ENCODE measurements around the gene MCF2L2.
A peak's percentile ranks its signal among the peaks of the same experiment; 100 is the strongest.
"Not testable (repeated sequence)": the region's sequence is repeated elsewhere in the genome, so short reads cannot be mapped to it uniquely, and the experiment has no call there.

MCF2L2 gene

DNA sequence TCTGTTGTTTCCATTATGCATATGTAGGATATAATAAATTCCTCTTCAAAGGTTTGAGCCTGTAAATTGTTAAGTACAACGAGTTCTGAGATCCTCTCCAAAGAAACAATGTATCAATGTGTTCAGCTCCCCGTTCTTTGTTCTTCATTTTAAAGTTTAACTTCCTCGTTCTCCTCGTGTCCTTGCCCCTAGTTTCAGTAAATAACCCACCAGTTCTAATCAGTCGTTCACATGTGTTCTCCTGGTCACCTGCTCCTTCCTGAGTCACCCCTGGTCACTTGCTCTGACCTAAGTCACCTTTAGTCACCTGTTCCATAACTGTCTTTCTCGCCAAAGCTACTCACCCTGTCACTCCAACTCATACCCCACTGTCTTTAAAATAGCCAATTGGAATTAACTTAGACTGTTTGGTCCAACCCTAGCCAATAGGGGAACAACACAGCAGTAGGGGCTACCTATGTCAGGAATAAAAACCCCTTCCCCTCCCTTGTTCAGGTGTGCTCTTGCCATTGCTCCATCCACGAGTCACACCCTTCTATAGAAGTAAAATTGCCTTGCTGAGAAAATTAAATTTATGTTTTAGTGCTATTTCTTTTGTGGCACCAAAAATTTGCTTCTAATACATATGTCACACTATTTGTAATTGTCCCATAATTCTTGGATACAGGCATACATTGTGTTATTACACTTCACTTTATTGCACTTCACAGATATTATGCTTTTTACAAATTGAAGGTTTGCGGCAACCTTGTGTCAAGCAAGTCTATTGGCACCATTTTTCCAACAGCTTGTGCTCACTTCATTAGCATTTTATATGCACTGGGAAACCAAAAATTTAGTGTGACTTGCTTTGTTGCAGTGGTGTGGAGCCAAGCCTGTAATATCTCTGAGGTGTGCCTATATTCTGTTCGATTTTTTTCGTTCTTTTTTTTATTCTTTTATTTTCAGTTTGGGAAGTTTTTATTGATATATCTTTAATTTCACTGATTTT is 15.3 kb upstream of the MCF2L2 start:
- no peak for DNase-seq

DNA sequence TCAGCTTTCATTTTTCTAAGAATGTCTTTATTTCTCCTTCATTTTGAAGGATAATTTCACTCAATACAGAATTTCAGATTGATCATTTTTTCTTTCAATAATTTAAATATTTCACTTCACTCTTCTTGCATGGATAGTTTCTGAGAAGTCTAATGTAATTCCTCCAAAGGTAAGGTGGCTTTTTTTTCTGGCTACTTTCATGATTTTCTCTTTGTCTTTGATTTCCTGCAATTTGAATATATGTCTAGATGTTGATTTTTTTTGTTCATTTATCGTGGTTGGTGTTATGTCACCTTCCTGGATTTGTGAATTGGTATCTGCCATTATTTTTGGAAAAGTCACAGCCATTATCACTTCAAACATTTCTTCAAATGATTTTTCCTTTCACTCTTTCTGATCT is 14.6 kb upstream of the MCF2L2 start:
- no peak for DNase-seq

DNA sequence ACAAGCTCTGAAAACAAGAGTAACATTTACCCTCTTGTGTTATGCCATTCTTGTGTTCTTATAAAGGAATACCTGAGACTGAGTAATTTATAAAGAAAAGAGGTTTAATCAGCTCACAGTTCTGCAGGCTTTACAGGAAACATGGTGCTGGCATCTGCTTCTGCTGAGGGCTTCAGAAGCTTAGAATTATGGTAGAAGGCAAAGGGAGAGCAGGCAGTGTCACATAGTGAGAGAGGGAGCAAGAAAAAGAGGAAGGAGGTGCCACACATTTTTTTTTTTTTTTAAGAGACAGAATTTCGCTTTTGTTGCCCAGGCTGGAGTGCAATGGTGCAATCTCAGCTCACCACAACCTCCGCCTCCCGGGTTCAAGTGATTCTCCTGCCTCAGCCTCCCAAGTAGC is 12.1 kb upstream of the MCF2L2 start:
- not testable (repeated sequence) for DNase-seq

DNA sequence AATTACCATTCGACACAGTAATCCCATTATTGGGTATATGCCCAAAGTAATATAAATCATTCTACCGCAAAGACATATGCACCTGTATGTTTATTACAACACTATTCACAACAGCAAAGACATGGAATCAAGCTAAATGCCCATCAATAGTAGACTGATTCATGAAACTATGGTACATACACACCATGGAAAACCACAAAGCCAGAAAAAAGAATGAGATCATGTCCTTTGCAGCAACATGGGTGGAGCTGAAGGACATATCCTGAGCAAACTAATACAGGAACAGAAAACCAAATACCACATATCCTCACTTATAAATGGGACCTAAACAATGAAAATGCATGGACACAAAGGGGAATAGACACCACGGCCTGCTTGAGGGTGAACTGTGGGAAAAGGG is 11.1 kb upstream of the MCF2L2 start:
- no peak for DNase-seq

DNA sequence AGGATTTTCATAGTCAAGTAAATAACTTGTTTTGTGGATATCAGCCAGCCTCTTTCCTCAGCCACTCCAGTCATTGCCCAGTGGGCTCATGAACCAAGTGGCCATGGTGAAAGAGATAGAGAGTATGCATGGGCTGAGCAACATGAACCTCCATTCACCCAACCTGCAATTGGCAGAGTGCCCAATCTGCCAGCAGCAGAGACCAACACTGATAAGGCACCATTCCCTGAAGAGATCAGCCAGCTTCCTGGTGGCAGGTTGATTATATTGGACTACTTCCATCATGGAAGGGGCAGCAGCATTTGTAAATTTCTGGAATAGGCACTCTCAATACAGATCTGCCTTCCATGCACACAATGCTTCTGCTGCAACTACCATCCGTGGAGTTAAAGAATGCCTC is 10.3 kb upstream of the MCF2L2 start:
- no peak for DNase-seq

DNA sequence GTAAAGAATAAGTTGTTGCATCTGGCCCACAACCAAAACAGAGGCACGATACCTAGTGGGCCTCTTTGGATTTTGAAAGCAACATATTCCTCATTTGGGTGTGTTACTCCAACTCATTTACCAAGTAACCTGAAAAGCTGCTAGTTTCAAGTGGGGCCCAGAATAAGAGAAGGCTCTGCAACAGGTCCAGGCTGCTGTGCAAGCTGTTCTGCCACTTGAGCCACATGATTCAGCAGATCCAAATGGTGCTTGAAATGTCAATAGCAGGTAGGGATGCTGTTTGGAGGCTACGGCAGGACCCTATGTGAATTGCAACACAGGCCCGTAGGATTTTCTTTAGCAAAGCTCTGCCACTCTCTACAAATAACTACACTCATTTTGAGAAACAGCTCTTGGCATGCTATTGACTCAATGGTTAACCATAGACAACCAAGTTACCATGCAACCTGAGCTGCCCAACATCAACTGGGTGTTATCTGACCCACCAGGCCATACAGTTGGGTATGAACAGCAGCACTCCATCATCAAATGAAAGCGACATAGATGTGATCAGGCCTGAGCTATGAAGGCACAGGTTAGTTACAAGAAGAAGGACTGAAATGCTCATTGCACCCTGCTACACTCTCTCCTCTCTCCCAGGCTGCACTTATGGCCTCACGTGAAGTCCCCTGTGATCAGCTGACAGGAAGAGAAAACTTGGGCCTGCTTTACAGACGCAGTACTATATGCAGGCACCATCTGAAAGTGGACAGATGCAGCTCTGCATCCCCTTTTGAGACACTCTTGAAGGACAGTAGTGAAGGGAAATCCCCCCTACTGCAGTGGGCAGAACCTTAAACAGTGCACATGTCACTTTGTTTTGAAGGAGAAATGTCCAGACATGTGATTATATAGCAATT is 9.5 kb upstream of the MCF2L2 start:
- no peak for DNase-seq

DNA sequence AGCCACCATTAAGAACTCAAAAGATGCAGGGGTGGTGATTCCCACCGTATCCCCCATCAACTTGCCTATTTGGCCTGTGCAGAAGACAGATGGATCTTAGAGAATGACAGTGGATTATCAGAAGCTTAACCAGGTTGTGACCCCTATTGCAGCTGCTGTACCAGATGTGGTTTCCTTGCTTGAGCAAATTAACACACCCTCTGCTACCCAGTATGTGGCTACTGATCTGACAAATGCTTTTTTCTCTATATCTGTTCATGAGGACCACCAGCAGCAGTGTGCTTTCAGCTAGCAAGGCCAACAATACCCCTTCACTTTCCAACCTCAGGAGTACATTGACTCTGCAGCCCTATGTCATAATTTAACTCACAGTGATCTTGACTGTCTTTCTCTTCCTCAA is 8.6 kb upstream of the MCF2L2 start:
- DNase-seq: no peak

DNA sequence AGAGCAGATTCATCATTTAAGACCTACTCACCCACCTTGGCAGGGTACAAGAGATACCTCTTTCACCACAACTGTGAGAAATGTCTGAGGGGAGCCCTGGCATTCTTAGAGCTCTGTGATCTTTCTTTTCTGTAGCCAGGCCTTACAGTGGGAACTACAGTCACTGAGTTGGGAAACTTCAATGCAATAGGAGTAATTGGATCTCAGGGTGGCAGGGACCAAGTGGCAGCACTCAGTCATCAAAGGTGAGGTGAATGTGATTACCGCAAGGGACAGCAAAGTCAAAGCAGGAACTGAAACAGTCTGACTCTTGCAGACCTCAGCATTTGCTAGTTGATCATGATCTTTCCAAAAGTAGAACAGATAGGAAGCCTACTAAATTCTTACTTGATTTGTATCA is 7.2 kb upstream of the MCF2L2 start:
- DNase-seq: no peak

DNA sequence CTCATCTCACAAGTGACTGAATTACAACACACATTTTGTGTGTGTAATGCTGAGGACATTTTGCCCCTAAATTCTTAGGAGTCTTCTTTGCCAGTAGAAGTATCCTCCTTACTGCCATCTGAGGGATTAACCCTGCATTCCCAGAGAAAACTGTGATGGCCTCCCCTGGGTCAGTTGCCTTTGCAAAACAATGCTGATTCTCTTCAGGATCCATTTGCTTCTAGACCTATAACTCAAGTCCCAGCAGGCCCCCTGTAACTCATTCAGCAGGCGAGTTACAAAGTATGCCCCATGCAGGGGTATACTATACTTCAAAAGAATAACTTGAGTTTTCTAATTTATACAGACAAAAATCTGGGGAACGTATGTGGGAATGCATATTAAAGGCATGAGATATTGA is 6.6 kb upstream of the MCF2L2 start:
- DNase-seq: no peak

DNA sequence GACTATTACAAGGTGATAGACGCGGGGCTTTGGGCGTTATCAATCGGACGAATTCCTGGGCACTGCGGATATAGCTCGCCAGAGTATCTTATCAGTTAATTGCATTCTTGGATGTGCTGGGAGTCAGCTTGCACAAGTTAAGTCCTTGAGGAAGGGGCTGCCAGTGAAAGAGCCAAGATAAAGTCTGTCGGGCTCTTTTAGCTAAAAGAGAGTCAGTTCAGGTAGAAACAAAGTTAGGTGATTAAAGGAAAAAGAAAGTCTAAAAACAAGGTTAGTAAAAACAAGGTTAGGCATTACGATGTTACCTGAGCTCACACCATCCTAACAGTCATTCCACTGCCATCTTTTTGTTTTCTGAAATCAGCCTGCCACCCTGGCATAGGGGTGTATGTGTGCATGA is 6.1 kb upstream of the MCF2L2 start:
- no peak for DNase-seq

DNA sequence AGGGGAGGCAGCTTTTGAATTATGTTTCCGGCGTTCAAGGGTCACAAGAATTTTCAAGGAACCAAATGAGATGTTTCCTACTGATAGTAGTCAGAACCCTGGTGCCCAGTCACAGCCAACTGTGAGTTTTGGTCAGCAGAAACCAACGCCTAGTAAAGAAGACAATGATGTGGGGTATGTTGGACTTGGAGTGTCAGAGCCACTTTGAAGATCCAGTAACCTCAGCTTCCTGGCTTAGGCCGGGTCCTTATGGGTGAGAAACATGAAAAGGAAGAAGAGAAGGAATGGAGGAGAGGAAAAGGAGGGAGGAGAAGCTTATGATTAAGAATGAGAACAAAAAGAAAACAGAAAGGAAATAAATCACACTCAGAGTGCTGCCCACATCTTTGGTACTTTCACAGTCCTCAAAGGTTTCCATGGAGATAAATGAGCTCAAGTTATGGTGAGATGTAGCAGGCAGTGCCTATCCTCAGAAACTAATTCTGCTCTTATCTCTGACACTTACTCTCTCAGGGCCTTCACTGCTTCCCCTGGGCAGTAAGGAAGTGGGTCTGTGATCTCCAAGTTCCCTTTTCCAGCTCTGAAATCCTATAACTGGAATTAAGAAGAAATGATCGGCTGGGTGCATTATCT is 2.0 kb upstream of the MCF2L2 start:
- no peak for DNase-seq

DNA sequence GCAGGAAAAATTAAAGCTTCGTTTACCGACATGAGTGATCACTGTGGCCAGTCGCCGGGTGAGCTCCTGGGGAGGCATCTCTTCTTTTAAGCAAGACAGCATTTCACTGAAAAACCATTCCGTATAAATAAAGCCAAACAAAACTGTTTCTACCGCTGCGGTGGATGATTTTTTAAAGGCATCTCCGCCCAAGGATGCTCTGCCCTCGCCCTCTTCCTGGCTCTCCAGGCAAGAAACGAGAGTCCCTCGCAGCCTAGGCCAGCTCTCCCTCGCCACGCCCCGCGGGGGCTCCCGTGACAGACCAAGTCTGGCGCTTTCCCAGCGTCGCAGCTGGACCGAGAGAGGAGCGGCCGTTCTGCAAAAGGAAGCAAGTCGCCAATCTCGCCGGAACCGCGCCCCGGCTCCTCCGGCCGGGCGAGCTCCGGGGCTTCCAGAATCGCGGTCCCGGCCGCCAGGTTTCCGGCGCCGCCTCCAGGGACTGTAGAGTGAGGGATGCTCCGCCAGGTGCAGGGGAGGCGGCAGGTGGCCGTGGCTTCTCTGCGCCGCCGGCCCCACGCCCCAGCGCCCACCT is 458 bp downstream of the MCF2L2 start:
- peak; percentile 33 for DNase-seq

DNA sequence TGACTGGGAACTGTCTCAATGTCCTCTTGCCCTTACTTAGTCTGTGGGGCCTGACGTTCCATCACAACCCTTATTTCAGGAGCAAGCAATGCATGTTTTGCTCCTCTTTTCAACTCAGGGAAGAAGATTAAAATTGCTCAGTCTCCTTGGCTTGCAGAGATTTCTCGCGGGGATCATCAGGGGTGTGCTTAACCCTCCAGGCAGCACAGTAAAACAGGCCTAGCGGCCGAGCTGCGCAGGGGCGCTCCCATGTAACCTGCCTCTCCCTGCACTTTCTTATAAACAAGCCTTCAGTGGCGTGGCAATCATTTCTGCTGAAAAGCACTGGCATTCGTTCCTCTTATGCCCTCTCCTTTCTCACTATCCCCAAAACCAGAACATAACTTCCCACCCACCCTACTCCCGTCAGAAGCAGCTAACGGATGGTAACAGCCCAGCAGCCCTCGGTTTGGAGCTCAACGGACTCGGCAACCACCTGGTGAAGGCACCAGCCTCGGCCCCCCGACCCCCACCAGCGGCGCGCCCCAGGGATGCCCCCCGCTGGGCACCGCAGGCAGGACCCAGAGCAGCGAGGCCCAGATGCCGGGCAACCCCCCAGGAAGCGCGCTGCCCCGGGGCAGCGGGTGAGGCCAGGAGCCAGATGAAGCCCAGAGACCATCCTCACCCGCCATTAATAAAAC is 1.1 kb downstream of the MCF2L2 start:
- DNase-seq: no peak

DNA sequence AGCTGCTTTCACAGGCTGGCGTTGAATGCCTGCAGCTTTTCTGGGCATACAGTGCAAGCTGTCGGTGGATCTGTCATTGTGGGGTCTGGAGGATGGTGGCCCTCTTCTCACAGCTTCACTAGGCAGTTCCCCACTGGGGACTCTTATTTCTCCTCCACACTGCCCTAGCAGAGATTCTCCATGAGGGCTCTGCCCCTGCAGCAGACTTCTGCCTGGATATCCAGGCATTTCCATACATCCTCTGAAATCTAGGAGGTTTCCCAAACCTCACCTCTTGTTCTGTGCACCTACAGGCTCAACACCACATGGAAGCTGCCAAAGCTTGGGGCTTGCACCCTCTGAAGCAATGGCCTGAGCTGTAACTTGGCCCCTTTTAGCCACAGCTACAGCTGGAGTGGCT is 9.6 kb downstream of the MCF2L2 start:
- not testable (repeated sequence) for DNase-seq

DNA sequence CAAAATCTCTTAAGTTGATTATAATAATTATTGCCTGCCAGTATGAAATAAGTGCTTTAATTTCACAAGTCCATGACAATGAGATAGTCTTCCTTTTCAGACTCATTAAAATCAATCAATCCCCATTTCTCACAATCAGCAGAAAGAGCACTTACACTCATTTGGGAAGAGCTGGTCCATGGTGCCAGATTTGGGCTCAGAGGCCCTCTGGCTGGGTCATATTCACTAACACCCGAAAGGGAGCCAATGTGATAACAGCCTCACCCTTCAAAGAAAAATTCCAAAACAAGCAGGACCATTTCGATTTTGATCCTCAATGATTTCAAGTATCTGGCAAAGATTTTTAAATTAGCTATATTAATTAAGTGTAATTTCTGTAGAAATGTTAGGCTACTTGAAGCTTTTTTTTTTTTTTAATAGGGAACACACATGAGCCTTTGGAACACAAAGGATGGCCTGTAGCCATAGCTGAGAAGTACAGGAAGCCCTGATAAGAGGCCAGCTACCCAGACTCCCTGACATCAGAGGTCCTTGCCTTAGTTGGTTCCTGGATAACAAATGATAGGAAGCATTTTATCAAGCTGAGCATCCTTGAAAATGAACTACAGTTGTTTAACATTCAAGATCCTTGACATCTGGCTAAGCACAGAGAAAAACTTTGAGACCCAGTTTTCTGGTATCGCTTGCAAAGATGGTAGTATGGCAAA is 17.1 kb downstream of the MCF2L2 start:
- DNase-seq: no peak

DNA sequence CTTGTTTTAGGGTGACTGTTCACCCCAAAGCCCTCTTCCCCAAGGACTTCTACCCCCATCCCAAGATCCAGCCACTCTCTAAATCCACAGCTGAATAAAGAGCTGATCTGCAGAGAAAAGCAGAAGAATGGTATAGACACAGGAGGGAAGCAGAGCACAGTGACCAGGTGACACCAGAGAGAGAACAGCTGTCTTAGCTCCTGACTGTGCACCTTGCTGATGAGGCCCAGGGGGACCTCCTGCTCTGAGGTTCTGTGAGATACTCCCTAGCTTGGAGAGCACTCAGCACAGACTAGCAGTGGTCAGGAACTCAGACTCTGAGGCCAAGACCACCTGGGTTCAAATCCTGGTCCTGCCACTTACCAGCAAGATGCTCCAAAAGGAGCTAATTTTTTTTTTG is 17.7 kb downstream of the MCF2L2 start:
- DNase-seq: no peak

DNA sequence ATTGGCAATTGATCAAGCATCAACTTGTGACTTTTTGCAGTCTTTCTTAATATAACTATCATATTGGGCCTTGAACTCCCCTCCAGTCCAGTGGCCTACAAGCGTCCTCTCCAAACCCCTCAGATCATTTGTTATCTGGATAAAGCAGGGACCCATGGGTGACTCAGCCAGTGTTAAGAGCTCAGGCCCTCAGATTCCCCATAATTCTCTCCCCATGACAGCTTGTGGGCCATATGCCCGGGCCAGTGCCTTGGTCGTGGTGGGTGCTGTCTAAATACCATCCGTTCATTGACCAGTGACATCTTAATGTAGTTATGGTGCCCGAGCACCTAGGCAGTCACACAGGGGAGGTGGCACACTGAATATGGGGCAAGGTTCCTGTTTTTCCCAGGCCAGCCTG is 18.1 kb downstream of the MCF2L2 start:
- DNase-seq: no peak

DNA sequence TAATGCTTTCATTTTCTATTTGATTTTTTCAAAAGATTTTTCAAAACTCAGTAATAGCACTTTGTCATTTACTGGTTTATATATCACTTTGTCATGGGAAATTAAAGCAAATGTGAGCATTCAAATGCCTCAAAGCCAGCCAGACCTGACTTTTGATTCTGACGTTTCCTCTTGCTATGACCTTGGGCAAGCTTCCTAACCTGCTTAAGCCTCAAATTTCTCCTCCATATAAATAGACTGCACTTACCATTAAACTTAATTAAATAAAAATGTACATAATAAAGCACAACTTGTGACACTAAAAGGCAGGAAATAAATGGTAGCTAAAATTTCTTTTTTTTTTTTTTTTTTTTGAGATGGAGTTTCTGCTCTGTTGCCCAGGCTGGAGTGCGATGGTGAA is 19.2 kb downstream of the MCF2L2 start:
- no peak for DNase-seq

DNA sequence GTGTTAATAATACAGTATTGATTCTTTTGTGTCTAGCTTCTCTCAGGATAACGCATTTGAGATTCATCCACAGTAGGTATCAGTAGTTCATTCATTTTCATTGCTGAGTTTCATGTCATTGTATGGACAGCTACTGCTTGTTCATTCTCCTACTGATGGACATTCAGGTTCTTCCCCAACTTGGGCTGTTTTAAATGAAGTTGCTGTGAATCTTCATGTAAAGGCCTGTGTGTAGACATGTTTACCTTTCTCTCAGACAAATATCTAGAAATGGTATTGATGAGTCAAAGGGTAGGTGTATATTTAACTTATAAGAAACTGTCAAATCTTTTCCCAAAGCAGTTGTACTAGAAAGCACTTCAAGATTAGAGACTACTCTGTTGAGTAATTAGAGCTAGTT is 26.7 kb downstream of the MCF2L2 start:
- DNase-seq: no peak

DNA sequence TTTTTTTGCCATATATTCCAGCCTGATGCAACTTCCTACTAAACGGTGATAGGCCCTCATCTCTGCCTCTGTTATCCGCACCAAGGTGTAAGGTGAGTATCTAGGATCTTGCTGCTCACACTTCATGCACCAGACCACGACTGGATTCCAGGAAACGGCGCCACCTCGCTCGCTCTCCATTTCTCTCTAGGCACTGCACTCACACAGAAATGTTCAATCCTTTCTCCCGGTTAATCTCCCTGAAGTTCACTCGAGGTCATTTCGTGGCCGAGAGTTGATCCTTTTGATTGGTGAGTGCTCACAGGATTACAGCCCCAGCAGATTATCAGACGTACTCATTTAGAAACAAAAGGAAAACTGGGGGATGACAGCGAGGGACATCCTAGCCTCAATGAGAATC is 28.1 kb downstream of the MCF2L2 start:
- no peak for DNase-seq

DNA sequence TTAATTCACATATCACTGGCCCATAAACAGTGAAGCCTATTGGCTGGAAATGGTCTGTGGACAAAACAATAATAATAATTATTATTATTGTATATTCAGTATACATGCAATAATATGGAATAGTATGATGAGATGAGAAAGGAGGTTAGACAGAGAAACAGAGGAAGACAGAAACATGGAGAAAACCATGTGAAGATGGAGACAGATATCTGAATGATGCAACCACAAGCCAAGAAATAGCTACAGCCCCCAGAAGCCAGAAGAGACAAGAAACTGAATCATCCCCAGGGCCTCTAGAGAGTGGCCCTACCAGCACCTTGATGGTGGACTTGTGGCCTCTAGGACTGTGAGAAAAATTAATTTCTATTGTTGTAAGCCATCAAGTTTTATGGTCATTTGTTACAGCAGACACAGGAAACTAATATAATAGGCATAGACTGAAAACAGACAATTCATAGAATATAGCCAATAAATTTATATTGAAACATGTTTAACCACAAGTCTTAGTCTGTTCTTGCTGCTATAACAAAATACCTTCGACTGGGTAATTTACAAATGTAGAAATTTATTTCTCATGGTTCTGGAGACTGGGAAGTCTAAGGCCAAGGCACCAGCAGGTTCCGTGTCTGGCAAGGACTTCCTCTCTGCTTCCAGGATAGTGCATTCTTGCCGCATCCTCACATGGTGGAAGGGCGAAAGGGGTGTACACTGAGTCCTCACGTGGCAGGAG is 31.6 kb downstream of the MCF2L2 start:
- no peak for DNase-seq

Data from CD4-positive, alpha-beta T cell treated with Interleukin-10 for 1 hour (primary cell).